ENCODE measurements around the gene SLC25A45. TPM values are rescaled to one million over a fixed set of nuclear protein-coding genes. Genes with fewer than 3 reads are reported as not detected.

Gene SLC25A45
- polyA plus RNA-seq, 1 of the 3 experiments (the other 2 are of a cell fraction), result 3.6 TPM

GRCh38 chr11:65396769-65397745, 14.6 kb upstream of the SLC25A45 start:
- no peaks in the 10 kb centered on the region for H3K27me3 ChIP-seq (ENCODE audit: insufficient read depth)
- peaks cover 0 to 8% of the 10 kb centered on the region in 2 experiments; a peak in 1 of 4 replicates for H3K4me1 ChIP-seq (ENCODE audit: control insufficient read depth in 1 of 2, insufficient read depth in 2 of 2, low read depth in 1 of 2, low read length in 1 of 2)
- H3K36me3 ChIP-seq (replicated peaks in 1 of 2; ENCODE audit: control insufficient read depth in 1 of 2, insufficient read depth in 2 of 2, low read length in 1 of 2), result peaks cover 0 to 35% of the 10 kb centered on the region in 2 experiments
- H4K20me1 ChIP-seq (ENCODE audit: insufficient read depth), result no peaks in the 10 kb centered on the region
- ChIA-PET POLR2A (no interaction called here), CTCF (interaction anchor here (0.8 to 7.0 kb wide), 2 partner anchors 19 to 44 kb away, joined by 4 to 40 read pairs; no protein-coding TSS in a partner anchor)
- H3K9ac ChIP-seq, result no peak overlapping the region
- no peak overlapping the region for H2AFZ ChIP-seq (ENCODE audit: low read depth)
- no peaks in the 10 kb centered on the region for H3K9me2 ChIP-seq
- DNase-seq, result no peak
- WGBS (ENCODE audit: low lambda C conversion rate), result 96% methylated on average over 36 of the region's 38 CpGs
- no peak overlapping the region for H3K4me3 ChIP-seq (ENCODE audit: low read depth in 2 of 2, low read length in 1 of 2)
- no peak overlapping the region for H3K4me2 ChIP-seq
- no peak overlapping the region for H3K27ac ChIP-seq (ENCODE audit: low read depth in 2 of 2, low read length in 1 of 2)
- H3K9me3 ChIP-seq, result no peaks in the 10 kb centered on the region
- TF ChIP-seq EP300 (IDR thresholded peaks at IDR 0.05; ENCODE audit: borderline replicate concordance in 1 of 2, low read depth in 1 of 2, low read length in 1 of 2) (no peak), NRF1 (IDR thresholded peaks at IDR 0.05; ENCODE audit: low read depth, low read length) (no peak), CHD2 (IDR thresholded peaks at IDR 0.05; ENCODE audit: low read length, partially characterized antibody) (no peak), MEF2A (IDR thresholded peaks at IDR 0.05; ENCODE audit: borderline replicate concordance, low read depth) (no peak), PBX3 (IDR thresholded peaks at IDR 0.05) (no peak), IRF3 (IDR thresholded peaks at IDR 0.05; ENCODE audit: low read depth, low read length) (no peak), RFX5 (IDR thresholded peaks at IDR 0.05; ENCODE audit: low read length) (no peak), RCOR1 (IDR thresholded peaks at IDR 0.05; ENCODE audit: low read length) (no peak), TAF1 (IDR thresholded peaks at IDR 0.05; ENCODE audit: borderline replicate concordance, low read depth, low read length) (no peak)
- peaks cover 12% of the 10 kb centered on the region for H3K79me2 ChIP-seq (ENCODE audit: insufficient read depth)
- H3F3A ChIP-seq (replicated peaks; ENCODE audit: insufficient read depth), result peaks cover 3% of the 10 kb centered on the region

GRCh38 chr11:65395961-65396530, 13.6 kb upstream of the SLC25A45 start:
- POLR2A ChIA-PET, result no interaction called here
- H3K27me3 ChIP-seq (ENCODE audit: insufficient read depth), result no peaks in the 10 kb centered on the region
- no peak for DNase-seq
- H3K4me3 ChIP-seq (ENCODE audit: low read depth in 2 of 2, low read length in 1 of 2), result no peak overlapping the region
- no peak overlapping the region for H3K4me2 ChIP-seq
- TF ChIP-seq TAF1 (IDR thresholded peaks at IDR 0.05; ENCODE audit: borderline replicate concordance, low read depth, low read length), result no peak
- no peak for TF ChIP-seq USF1 (IDR thresholded peaks at IDR 0.05; ENCODE audit: borderline replicate concordance, low read depth)
- TF ChIP-seq RFX5 (IDR thresholded peaks at IDR 0.05; ENCODE audit: low read length), result no peak
- no peak for TF ChIP-seq FOSL2 (IDR thresholded peaks at IDR 0.05; ENCODE audit: borderline replicate concordance, low read depth)
- no peak for TF ChIP-seq GATA2 (CRISPR knock-in tag; IDR thresholded peaks at IDR 0.05)
- TF ChIP-seq SMC3 (IDR thresholded peaks at IDR 0.05; ENCODE audit: low read depth, low read length), result no peak
- no peak for TF ChIP-seq NRF1 (IDR thresholded peaks at IDR 0.05; ENCODE audit: low read depth, low read length)
- H2AFZ ChIP-seq (ENCODE audit: low read depth), result no peak overlapping the region
- no peaks in the 10 kb centered on the region for H3K9me3 ChIP-seq
- 0 out of 2 replicates have a peak, but pooled peaks cover 3% of the 10 kb centered on the region for H4K20me1 ChIP-seq (ENCODE audit: insufficient read depth)
- peaks cover 23% of the 10 kb centered on the region for H3K79me2 ChIP-seq (ENCODE audit: insufficient read depth)
- WGBS (ENCODE audit: low lambda C conversion rate), result 95% methylated on average over 14 of the region's 15 CpGs
- H3K4me1 ChIP-seq (ENCODE audit: control insufficient read depth in 1 of 2, insufficient read depth in 2 of 2, low read depth in 1 of 2, low read length in 1 of 2), result peaks cover 0 to 15% of the 10 kb centered on the region in 2 experiments; a peak in 1 of 4 replicates
- H3K36me3 ChIP-seq (replicated peaks in 1 of 2; ENCODE audit: control insufficient read depth in 1 of 2, insufficient read depth in 2 of 2, low read length in 1 of 2), result peaks cover 0 to 35% of the 10 kb centered on the region in 2 experiments
- H3K9me2 ChIP-seq, result no peaks in the 10 kb centered on the region
- H3K9ac ChIP-seq, result no peak overlapping the region
- CTCF ChIA-PET, result interaction anchor here (0.8 to 7.0 kb wide), 2 partner anchors 20 to 43 kb away, joined by 4 to 40 read pairs; no protein-coding TSS in a partner anchor
- no peak overlapping the region for H3K27ac ChIP-seq (ENCODE audit: low read depth in 2 of 2, low read length in 1 of 2)
- no peaks in the 10 kb centered on the region for H3F3A ChIP-seq (replicated peaks; ENCODE audit: insufficient read depth)

All from SK-N-SH (cell line).